Endothelial cell (in vitro differentiated cells): ENCODE results near the gene MTERF4. TPM values are rescaled to one million over a fixed set of nuclear protein-coding genes. Genes with fewer than 3 reads are reported as not detected.

Source experiments
- DNase-seq: peaks from one replicate; pipeline ENCODE4 v3.0.0; 2021; ENCODE audit warnings: low spot score
- H3K27ac Mint-ChIP-seq: one replicate; pipeline ENCODE4 v1.8.0; 2021; ENCODE audit warnings: mixed read lengths, inconsistent platforms; ENCODE audit not compliant: unreplicated experiment
- H3K27me3 Mint-ChIP-seq: one replicate; pipeline ENCODE4 v1.8.0; 2021; ENCODE audit warnings: mild to moderate bottlenecking, moderate library complexity, mixed read lengths, inconsistent platforms; ENCODE audit not compliant: unreplicated experiment
- H3K36me3 Mint-ChIP-seq: one replicate; pipeline ENCODE4 v1.8.0; 2021; ENCODE audit warnings: mild to moderate bottlenecking, low read depth, mixed read lengths, inconsistent platforms; ENCODE audit not compliant: unreplicated experiment
- H3K4me1 Mint-ChIP-seq: one replicate; pipeline ENCODE4 v1.8.0; 2021; ENCODE audit warnings: mild to moderate bottlenecking, mixed read lengths, inconsistent platforms; ENCODE audit not compliant: unreplicated experiment
- H3K4me3 Mint-ChIP-seq: one replicate; pipeline ENCODE4 v1.8.0; 2021; ENCODE audit warnings: mild to moderate bottlenecking, mixed read lengths, inconsistent platforms; ENCODE audit not compliant: unreplicated experiment
- H3K9me3 Mint-ChIP-seq: one replicate; pipeline ENCODE4 v1.8.0; 2021; ENCODE audit warnings: mixed read lengths, inconsistent platforms; ENCODE audit not compliant: unreplicated experiment
- CTCF ChIP-seq: fragments of 200-600 bp; sonication (generic); IDR thresholded peaks from one replicate; pipeline ENCODE4 v1.5.0; 2021; ENCODE audit warnings: antibody characterized with exemption; ENCODE audit not compliant: unreplicated experiment
- total RNA-seq: library from RNA; stranded (reverse); fragmentation: NEBNext Ultra II Directional; extraction: Animal tissue kit (Norgen Biotek cat#: 25700); gene quantifications from one replicate; pipeline ENCODE4 v1.2.1, GENCODE V29; 2021; ENCODE audit not compliant: unreplicated experiment

Gene MTERF4
- total RNA-seq, 1 donor from 2014 or later, result 82.4 TPM

- no peak overlapping the region for H3K27ac Mint-ChIP-seq
- no peak for TF ChIP-seq CTCF
- H3K4me1 Mint-ChIP-seq, result peaks cover 19% of the 10 kb centered on the region
- H3K4me3 Mint-ChIP-seq, result no peak overlapping the region
- no peaks in the 10 kb centered on the region for H3K9me3 Mint-ChIP-seq
- peaks cover 13% of the 10 kb centered on the region for H3K36me3 Mint-ChIP-seq
- peaks cover 11% of the 10 kb centered on the region for H3K27me3 Mint-ChIP-seq
- DNase-seq, result no peak
Observed at GRCh38 chr2:241080405-241081189, 21.5 kb downstream of the MTERF4 start.

- H3K4me1 Mint-ChIP-seq, result no peaks in the 10 kb centered on the region
- H3K4me3 Mint-ChIP-seq, result no peak overlapping the region
- no peak overlapping the region for H3K27ac Mint-ChIP-seq
- DNase-seq, result no peak
- H3K36me3 Mint-ChIP-seq, result peaks cover 9% of the 10 kb centered on the region
- H3K9me3 Mint-ChIP-seq, result no peaks in the 10 kb centered on the region
- H3K27me3 Mint-ChIP-seq, result peaks cover 3% of the 10 kb centered on the region
- TF ChIP-seq CTCF, result no peak
Observed at GRCh38 chr2:241074901-241075540, 27.1 kb downstream of the MTERF4 start.

GRCh38 chr2:241074065-241074818 lies 27.8 kb downstream of the MTERF4 start:
- H3K4me1 Mint-ChIP-seq, result no peaks in the 10 kb centered on the region
- peaks cover 9% of the 10 kb centered on the region for H3K36me3 Mint-ChIP-seq
- no peak overlapping the region for H3K27ac Mint-ChIP-seq
- DNase-seq, result no peak
- H3K4me3 Mint-ChIP-seq, result no peak overlapping the region
- H3K9me3 Mint-ChIP-seq, result no peaks in the 10 kb centered on the region
- peaks cover 3% of the 10 kb centered on the region for H3K27me3 Mint-ChIP-seq
- TF ChIP-seq CTCF, result no peak

GRCh38 chr2:241073166-241074064 lies 28.7 kb downstream of the MTERF4 start:
- Mint-ChIP-seq H3K27me3 (peaks cover 4% of the 10 kb centered on the region), H3K36me3 (peaks cover 9% of the 10 kb centered on the region), H3K27ac (no peak overlapping the region), H3K4me3 (no peak overlapping the region), H3K4me1 (no peaks in the 10 kb centered on the region), H3K9me3 (no peaks in the 10 kb centered on the region)
- DNase-seq, result no peak
- TF ChIP-seq CTCF, result no peak
